ENCODE data around the gene PLA2G2F.

DNA sequence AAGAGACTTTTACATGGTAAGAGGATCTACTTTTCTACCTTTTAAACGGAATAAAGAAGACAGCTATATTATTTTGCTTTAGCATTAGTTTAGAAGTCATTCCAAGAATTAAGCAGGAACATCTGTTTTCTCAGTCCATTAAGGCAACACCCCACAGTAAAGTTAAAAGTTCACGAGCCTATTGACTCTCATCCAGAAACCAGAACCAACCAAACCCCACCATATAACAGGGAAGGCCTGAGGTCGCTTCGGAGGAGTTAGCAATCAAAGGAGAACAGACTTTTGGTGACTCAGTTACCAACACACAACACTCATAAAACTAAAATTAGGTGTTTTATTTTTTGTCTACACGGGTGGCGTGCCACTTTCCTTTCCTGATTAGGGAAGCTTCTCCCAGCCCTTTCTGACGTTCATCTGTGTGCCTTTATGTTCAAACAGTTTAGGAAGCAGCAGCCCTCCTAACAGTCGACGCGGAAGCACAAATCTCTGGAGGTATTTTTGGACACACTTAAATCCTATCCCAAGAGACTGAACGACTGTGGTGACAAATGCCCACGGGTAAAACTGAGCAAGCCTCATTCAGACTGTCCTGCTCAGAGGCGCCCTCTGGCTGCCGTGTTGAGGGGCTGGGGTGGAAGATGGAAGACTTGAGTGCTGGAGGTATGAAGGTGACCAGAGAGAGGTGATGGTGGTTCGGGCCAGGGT lies 55.8 kb downstream of the PLA2G2F start:
- TF ChIP-seq, protein P1, sequence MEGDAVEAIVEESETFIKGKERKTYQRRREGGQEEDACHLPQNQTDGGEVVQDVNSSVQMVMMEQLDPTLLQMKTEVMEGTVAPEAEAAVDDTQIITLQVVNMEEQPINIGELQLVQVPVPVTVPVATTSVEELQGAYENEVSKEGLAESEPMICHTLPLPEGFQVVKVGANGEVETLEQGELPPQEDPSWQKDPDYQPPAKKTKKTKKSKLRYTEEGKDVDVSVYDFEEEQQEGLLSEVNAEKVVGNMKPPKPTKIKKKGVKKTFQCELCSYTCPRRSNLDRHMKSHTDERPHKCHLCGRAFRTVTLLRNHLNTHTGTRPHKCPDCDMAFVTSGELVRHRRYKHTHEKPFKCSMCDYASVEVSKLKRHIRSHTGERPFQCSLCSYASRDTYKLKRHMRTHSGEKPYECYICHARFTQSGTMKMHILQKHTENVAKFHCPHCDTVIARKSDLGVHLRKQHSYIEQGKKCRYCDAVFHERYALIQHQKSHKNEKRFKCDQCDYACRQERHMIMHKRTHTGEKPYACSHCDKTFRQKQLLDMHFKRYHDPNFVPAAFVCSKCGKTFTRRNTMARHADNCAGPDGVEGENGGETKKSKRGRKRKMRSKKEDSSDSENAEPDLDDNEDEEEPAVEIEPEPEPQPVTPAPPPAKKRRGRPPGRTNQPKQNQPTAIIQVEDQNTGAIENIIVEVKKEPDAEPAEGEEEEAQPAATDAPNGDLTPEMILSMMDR (IDR thresholded peaks at IDR 0.05) = peak; percentile 52 to 90 (median 62)
- TF ChIP-seq POLR2A (IDR thresholded peaks at IDR 0.05) = no peak
